ENCODE data around the gene ZNF750.
"Not testable (repeated sequence)": the region's sequence is repeated elsewhere in the genome, so short reads cannot be mapped to it uniquely, and the experiment has no call there.

- not testable (repeated sequence) for TF ChIP-seq CTCF (IDR thresholded peaks at IDR 0.05; ENCODE audit: insufficient read depth, low read length, poor library complexity, severe bottlenecking); EZH2phosphoT487 (conservative IDR thresholded peaks at IDR 0.05; ENCODE audit: low read length)
Observed at GRCh38 chr17:82785581-82785980, 54.2 kb downstream of the ZNF750 start.

Data from SU-DHL-6 (cell line).